HCT116 (cell line): ENCODE data around the gene HOXD11. TPM values are rescaled to one million over a fixed set of nuclear protein-coding genes. Genes with fewer than 3 reads are reported as not detected.

Experiments
- ATAC-seq: fragments of 200-7000 bp; cut with Tn5 transposase; 2 replicates; pipeline ENCODE4 v1.9.1; 2020; ENCODE audit warnings: mild to moderate bottlenecking, moderate library complexity
- BruUV-seq: library from RNA; stranded (reverse); fragments of 400-500 nt; replicated peaks from 2 replicates; lab custom pipeline; 2021; lab: Mats Ljungman, UMichigan
- CTCF ChIA-PET: fragments of 300-600 bp; sonication (Branson Sonifier 250); formaldehyde crosslinking; loops from one replicate; lab custom pipeline; 2021; ENCODE audit warnings: antibody characterized with exemption; lab: Charles Lee
- POLR2A ChIA-PET: fragments of 300-600, 350-600 bp; sonication (Branson Sonifier 250); formaldehyde crosslinking; loops from one replicate; lab custom pipeline; 2021; ENCODE audit warnings: antibody characterized with exemption; lab: Charles Lee
- RAD21 ChIA-PET, 2 experiments: fragments of 300-600 bp; sonication (Branson Sonifier 250); formaldehyde crosslinking; loops; one replicate each; lab custom pipeline; 2023; ENCODE audit warnings: low total read pairs in 2 of 2; ENCODE audit not compliant: uncharacterized antibody in 2 of 2, unreplicated experiment in 2 of 2, low non-redundant PET in 1 of 2; lab: Charles Lee
- DNase-seq: peaks from one replicate; pipeline ENCODE4 v3.0.0-alpha.2; 2010; ENCODE audit warnings: low read depth, low spot score
- H2AFZ ChIP-seq: fragments of 200-600 bp; shearing (Covaris generic), sonication (generic); 2 replicates; pipeline ENCODE4 v1.6.1; 2017; ENCODE audit warnings: low read depth, mixed run types, mixed read lengths, antibody characterized with exemption, low read length; ENCODE audit not compliant: poor library complexity, severe bottlenecking
- H3K27ac ChIP-seq: 2 replicates; pipeline ENCODE4 v1.5.1; 2012; ENCODE audit warnings: low read depth, low read length
- H3K27me3 ChIP-seq: fragments of 200-600 bp; sonication (generic); 2 replicates; pipeline ENCODE4 v1.6.1; 2016; ENCODE audit warnings: mixed run types, low read length, mixed read lengths; ENCODE audit not compliant: insufficient read depth
- H3K36me3 ChIP-seq, 2 experiments: fragments of 200-500 bp in 1 of 2; fragments of 200-600 bp in 1 of 2; sonication (Bioruptor generic) in 1 of 2; sonication (generic) in 1 of 2; 2 replicates each; pipeline versions ENCODE4 v1.5.1 to v1.6.1; 2014 to 2016; ENCODE audit warnings: low read length in 2 of 2, inconsistent platforms in 1 of 2, mixed read lengths in 1 of 2, mixed run types in 1 of 2; ENCODE audit not compliant: insufficient read depth in 2 of 2, control insufficient read depth in 1 of 2
- H3K4me1 ChIP-seq, 2 experiments: fragments of 200-600 bp in 1 of 2; sonication (generic) in 1 of 2; 2 replicates each; pipeline versions ENCODE4 v1.5.1 to v1.6.1; 2012 to 2017; ENCODE audit warnings: low read length in 2 of 2, inconsistent platforms in 1 of 2, mild to moderate bottlenecking in 1 of 2, mixed read lengths in 1 of 2, mixed run types in 1 of 2, moderate library complexity in 1 of 2; ENCODE audit not compliant: insufficient read depth in 2 of 2, control insufficient read depth in 1 of 2
- H3K4me2 ChIP-seq: fragments of 200-600 bp; sonication (generic); 2 replicates; pipeline ENCODE4 v1.6.1; 2017; ENCODE audit warnings: mixed run types, low read length, mixed read lengths
- H3K4me3 ChIP-seq, 2 experiments: fragments of 200-600 bp in 1 of 2; sonication (generic) in 1 of 2; replicated peaks in 1 of 2; 2 replicates each; pipeline ENCODE4 v1.5.1; 2011 to 2016; ENCODE audit warnings: low read length in 2 of 2, control low read depth in 1 of 2, low read depth in 1 of 2, mild to moderate bottlenecking in 1 of 2, mixed read lengths in 1 of 2, mixed run types in 1 of 2
- H3K79me2 ChIP-seq: fragments of 200-600 bp; sonication (generic); 2 replicates; pipeline ENCODE4 v1.6.1; 2017; ENCODE audit warnings: mild to moderate bottlenecking, mixed run types, low read length, moderate library complexity, mixed read lengths; ENCODE audit not compliant: insufficient read depth
- H3K9ac ChIP-seq: fragments of 200-600 bp; sonication (generic); 2 replicates; pipeline ENCODE4 v1.6.1; 2016; ENCODE audit warnings: low read length, mixed read lengths
- H3K9me2 ChIP-seq: fragments of 200-600 bp; sonication (generic), shearing (Covaris generic); 2 replicates; pipeline ENCODE4 v1.6.1; 2017; ENCODE audit warnings: mixed run types, mild to moderate bottlenecking, moderate library complexity; ENCODE audit not compliant: insufficient read depth
- H3K9me3 ChIP-seq, 2 experiments: fragments of 200-500 bp in 1 of 2; fragments of 200-600 bp in 1 of 2; sonication (Bioruptor generic) in 1 of 2; sonication (generic) in 1 of 2; 2 replicates each; pipeline ENCODE4 v1.6.1; 2014 to 2017; ENCODE audit warnings: low read length in 2 of 2, mixed read lengths in 2 of 2, inconsistent platforms in 1 of 2, low read depth in 1 of 2, mild to moderate bottlenecking in 1 of 2, mixed run types in 1 of 2, moderate library complexity in 1 of 2; ENCODE audit not compliant: control insufficient read depth in 1 of 2, insufficient read depth in 1 of 2
- H4K20me1 ChIP-seq: fragments of 200-600 bp; sonication (generic), shearing (Covaris generic); 2 replicates; pipeline ENCODE4 v1.6.1; 2017; ENCODE audit warnings: mixed run types, mild to moderate bottlenecking, moderate library complexity; ENCODE audit not compliant: insufficient read depth
- CEBPB ChIP-seq: IDR thresholded peaks from 2 replicates; pipeline ENCODE4 v1.6.1; 2012; ENCODE audit warnings: low read depth
- EZH2phosphoT487 ChIP-seq: fragments of 200-600 bp; IDR thresholded peaks from 2 replicates; pipeline ENCODE4 v1.6.1; 2018; ENCODE audit warnings: antibody characterized with exemption, borderline replicate concordance
- JUND ChIP-seq: IDR thresholded peaks from 2 replicates; pipeline ENCODE4 v1.6.1; 2012
- POLR2A ChIP-seq: IDR thresholded peaks from 2 replicates; pipeline ENCODE4 v1.7.0; 2011; ENCODE audit warnings: borderline replicate concordance; ENCODE audit not compliant: insufficient read depth, insufficient read length; ENCODE audit errors: extremely low read depth
- POLR2AphosphoS5 ChIP-seq: IDR thresholded peaks from 2 replicates; pipeline ENCODE4 v1.6.1; 2011; ENCODE audit warnings: mild to moderate bottlenecking, low read depth, low read length, moderate library complexity
- RAD21 ChIP-seq: IDR thresholded peaks from 2 replicates; pipeline ENCODE4 v1.6.1; 2012; ENCODE audit warnings: low read depth, mild to moderate bottlenecking
- SIN3A ChIP-seq: IDR thresholded peaks from 2 replicates; pipeline ENCODE4 v1.6.1; 2012; ENCODE audit warnings: low read depth
- SP1 ChIP-seq: IDR thresholded peaks from 2 replicates; pipeline ENCODE4 v1.6.1; 2012; ENCODE audit warnings: low read depth
- TCF7L2 ChIP-seq: IDR thresholded peaks from 2 replicates; pipeline ENCODE4 v1.7.0; 2011; ENCODE audit warnings: borderline replicate concordance, inconsistent platforms; ENCODE audit not compliant: insufficient read depth, insufficient read length; ENCODE audit errors: extremely low read depth
- ZFX ChIP-seq: fragments of 450-650 bp; IDR thresholded peaks from 2 replicates; pipeline ENCODE4 v1.6.1; 2017
- intact Hi-C: fragments of 100-400 bp; cut with micrococcal nuclease; formaldehyde crosslinking; loops from 2 replicates; pipeline ENCODE4 v1.10.0; 2022
- total RNA-seq: library from RNA; stranded (reverse); gene quantifications from one replicate; pipeline ENCODE4 v1.2.1, GENCODE V29; 2021; ENCODE audit not compliant: unreplicated experiment
- TF ChIP-seq, protein P1 (sequence below): IDR thresholded peaks from 2 replicates; pipeline ENCODE4 v1.6.1; 2012; ENCODE audit warnings: low read depth

The HOXD11 gene
- total RNA-seq, 1 experiment from 2014 or later, result not detected

DNA sequence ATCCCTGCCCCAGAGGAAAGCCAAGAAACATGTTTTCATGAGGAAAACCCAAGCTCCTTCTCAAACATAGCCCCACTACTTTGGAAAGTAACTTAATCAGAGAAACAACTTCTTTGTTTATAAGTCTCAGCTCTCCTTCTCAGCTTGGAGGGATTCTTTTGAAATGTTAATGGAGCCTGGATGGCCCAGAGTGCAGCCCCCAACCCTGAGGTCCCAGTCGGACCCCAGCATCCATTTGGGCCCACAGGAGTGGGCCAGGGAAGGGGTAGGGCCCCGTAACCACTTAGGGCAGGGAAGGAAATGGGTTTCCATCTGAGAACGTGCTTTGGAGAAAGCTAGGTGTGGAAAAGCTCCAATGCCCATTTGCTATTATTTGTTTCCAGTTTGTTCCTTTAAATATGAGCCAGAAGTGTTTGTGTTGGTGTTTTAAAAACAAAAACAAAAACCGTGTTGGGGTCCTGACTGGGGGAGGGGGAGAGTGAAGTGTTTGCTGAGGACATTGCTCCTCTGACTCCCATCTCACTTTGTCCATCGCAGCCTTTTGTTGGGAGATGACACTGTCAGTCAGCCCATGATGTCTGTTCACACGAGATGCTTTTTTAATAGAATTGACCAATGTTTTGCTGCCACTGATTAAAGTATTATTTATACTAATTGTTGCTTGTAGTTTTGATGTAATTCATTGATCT lies 48.4 kb downstream of the HOXD11 start:
- DNase-seq (no peak), ATAC-seq (no peak)
- POLR2A ChIA-PET, result no interaction called here
- no TSS peak for BruUV-seq
- no peak for TF ChIP-seq CEBPB
- TF ChIP-seq ZFX, result no peak
- no peak for TF ChIP-seq SIN3A
- no peak for TF ChIP-seq TCF7L2
- TF ChIP-seq JUND, result no peak
- TF ChIP-seq RAD21, result no peak
- TF ChIP-seq, protein P1, sequence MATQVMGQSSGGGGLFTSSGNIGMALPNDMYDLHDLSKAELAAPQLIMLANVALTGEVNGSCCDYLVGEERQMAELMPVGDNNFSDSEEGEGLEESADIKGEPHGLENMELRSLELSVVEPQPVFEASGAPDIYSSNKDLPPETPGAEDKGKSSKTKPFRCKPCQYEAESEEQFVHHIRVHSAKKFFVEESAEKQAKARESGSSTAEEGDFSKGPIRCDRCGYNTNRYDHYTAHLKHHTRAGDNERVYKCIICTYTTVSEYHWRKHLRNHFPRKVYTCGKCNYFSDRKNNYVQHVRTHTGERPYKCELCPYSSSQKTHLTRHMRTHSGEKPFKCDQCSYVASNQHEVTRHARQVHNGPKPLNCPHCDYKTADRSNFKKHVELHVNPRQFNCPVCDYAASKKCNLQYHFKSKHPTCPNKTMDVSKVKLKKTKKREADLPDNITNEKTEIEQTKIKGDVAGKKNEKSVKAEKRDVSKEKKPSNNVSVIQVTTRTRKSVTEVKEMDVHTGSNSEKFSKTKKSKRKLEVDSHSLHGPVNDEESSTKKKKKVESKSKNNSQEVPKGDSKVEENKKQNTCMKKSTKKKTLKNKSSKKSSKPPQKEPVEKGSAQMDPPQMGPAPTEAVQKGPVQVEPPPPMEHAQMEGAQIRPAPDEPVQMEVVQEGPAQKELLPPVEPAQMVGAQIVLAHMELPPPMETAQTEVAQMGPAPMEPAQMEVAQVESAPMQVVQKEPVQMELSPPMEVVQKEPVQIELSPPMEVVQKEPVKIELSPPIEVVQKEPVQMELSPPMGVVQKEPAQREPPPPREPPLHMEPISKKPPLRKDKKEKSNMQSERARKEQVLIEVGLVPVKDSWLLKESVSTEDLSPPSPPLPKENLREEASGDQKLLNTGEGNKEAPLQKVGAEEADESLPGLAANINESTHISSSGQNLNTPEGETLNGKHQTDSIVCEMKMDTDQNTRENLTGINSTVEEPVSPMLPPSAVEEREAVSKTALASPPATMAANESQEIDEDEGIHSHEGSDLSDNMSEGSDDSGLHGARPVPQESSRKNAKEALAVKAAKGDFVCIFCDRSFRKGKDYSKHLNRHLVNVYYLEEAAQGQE, result no peak
- no peak for TF ChIP-seq POLR2A
- TF ChIP-seq SP1, result no peak
- TF ChIP-seq EZH2phosphoT487, result no peak
- TF ChIP-seq POLR2AphosphoS5, result no peak
- CTCF ChIA-PET, result interaction anchor here (1.0 kb wide), 1 partner anchor 299 kb away, joined by 3 read pairs; no protein-coding TSS in a partner anchor
- no peak overlapping the region for H3K27ac ChIP-seq
- no peaks in the 10 kb centered on the region for H3K4me1 ChIP-seq
- no peaks in the 10 kb centered on the region for H3K79me2 ChIP-seq
- intact Hi-C loops, result no loop called here
- RAD21 ChIA-PET, result no interaction called here
- H3K9ac ChIP-seq, result no peak overlapping the region
- no peaks in the 10 kb centered on the region for H4K20me1 ChIP-seq
- no peak overlapping the region for H2AFZ ChIP-seq
- H3K9me3 ChIP-seq, result no peaks in the 10 kb centered on the region
- no peaks in the 10 kb centered on the region for H3K36me3 ChIP-seq
- no peak overlapping the region for H3K4me3 ChIP-seq
- no peaks in the 10 kb centered on the region for H3K27me3 ChIP-seq
- H3K4me2 ChIP-seq, result no peak overlapping the region
- no peaks in the 10 kb centered on the region for H3K9me2 ChIP-seq
